ENCODE results near the gene KRTAP1-1. TPM values are rescaled to one million over a fixed set of nuclear protein-coding genes. Genes with fewer than 3 reads are reported as not detected.
"Not testable (repeated sequence)": the region's sequence is repeated elsewhere in the genome, so short reads cannot be mapped to it uniquely, and the experiment has no call there.

KRTAP1-1 gene
- total RNA-seq, 1 donor: 2.2 TPM

- Histone ChIP-seq H3K4me1 (ENCODE audit: insufficient read depth, low read length) (peaks cover 33% of the 10 kb centered on the region), H3K9me3 (ENCODE audit: low read depth, low read length) (peaks cover 2% of the 10 kb centered on the region), H3K4me2 (ENCODE audit: insufficient read depth, low read length) (no peak overlapping the region), H3K36me3 (ENCODE audit: insufficient read depth, low read length) (no peaks in the 10 kb centered on the region), H4K20me1 (ENCODE audit: insufficient read depth, low read length) (no peaks in the 10 kb centered on the region), H3K27me3 (ENCODE audit: insufficient read depth, low read length) (no peaks in the 10 kb centered on the region), H3K79me2 (ENCODE audit: insufficient read depth, low read length) (peaks cover 9% of the 10 kb centered on the region), H3K4me3 (ENCODE audit: insufficient read depth, low read length) (no peak overlapping the region), H3K27ac (ENCODE audit: low read depth, low read length) (peak overlapping the region; percentile 66), H2AFZ (ENCODE audit: low read length) (no peak overlapping the region)
- peak; percentile 86 for DNase-seq (ENCODE audit: insufficient read length, low spot score, missing footprints)
- no peak for TF ChIP-seq CTCF (IDR thresholded peaks at IDR 0.05; ENCODE audit: extremely low read depth, low read depth, low read length)
These were observed 11.3 kb upstream of the KRTAP1-1 start for GRCh38 chr17:41052566-41052965.

DNA sequence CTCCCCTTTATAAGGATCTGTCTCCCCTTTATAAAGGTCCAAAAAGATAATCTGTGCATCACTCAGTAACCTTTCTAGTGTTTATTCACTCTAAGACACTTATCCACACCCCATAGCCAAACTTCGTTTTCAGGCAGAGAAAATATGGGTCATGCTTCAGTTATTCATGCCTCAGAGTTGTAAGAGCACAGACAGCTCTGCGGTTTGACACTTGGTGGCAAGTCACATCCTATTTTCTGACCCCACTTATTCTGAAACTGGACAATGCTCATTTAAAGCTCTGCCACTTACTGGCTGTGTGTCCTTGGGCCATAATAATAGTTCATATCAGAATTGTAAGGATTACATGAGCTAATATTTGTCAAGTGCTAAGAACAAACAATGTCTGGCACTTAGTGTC lies 7.9 kb upstream of the KRTAP1-1 start:
- H4K20me1 ChIP-seq (ENCODE audit: insufficient read depth, low read length): no peaks in the 10 kb centered on the region
- peaks cover 38% of the 10 kb centered on the region for H3K4me1 ChIP-seq (ENCODE audit: insufficient read depth, low read length)
- H3K9me3 ChIP-seq (ENCODE audit: low read depth, low read length): no peaks in the 10 kb centered on the region
- no peak overlapping the region for H2AFZ ChIP-seq (ENCODE audit: low read length)
- peak overlapping the region; percentile 97 for H3K27ac ChIP-seq (ENCODE audit: low read depth, low read length)
- TF ChIP-seq CTCF (IDR thresholded peaks at IDR 0.05; ENCODE audit: extremely low read depth, low read depth, low read length): no peak
- H3K27me3 ChIP-seq (ENCODE audit: insufficient read depth, low read length): no peaks in the 10 kb centered on the region
- H3K4me2 ChIP-seq (ENCODE audit: insufficient read depth, low read length): peak overlapping the region; percentile 63
- H3K79me2 ChIP-seq (ENCODE audit: insufficient read depth, low read length): peaks cover 5% of the 10 kb centered on the region
- DNase-seq (ENCODE audit: insufficient read length, low spot score, missing footprints): peak; percentile 95
- H3K4me3 ChIP-seq (ENCODE audit: insufficient read depth, low read length): no peak overlapping the region
- H3K36me3 ChIP-seq (ENCODE audit: insufficient read depth, low read length): no peaks in the 10 kb centered on the region

DNA sequence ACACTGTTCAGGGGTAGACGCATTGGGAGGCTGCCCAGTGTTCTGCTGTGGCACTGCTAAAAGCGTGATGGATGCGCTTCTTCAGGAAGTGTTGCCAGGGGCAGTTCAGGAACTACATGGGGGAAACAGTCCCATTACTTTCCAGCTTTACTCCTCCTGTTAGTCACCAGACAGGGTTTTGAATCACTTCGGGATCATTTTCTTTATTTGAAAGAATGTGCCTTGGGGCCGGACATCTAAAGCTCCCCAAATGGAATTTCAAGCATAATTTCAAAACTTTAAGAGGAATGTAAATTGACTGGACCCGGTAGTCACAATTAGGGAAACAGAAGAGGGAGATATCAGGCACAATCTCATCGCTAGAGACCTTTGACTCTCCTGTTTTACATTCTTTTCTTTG lies 7.2 kb upstream of the KRTAP1-1 start:
- Histone ChIP-seq H3K27me3 (ENCODE audit: insufficient read depth, low read length) (no peaks in the 10 kb centered on the region), H4K20me1 (ENCODE audit: insufficient read depth, low read length) (no peaks in the 10 kb centered on the region), H3K9me3 (ENCODE audit: low read depth, low read length) (no peaks in the 10 kb centered on the region), H2AFZ (ENCODE audit: low read length) (peak overlapping the region; percentile 60), H3K4me2 (ENCODE audit: insufficient read depth, low read length) (peak overlapping the region; percentile 63), H3K36me3 (ENCODE audit: insufficient read depth, low read length) (no peaks in the 10 kb centered on the region), H3K27ac (ENCODE audit: low read depth, low read length) (peak overlapping the region; percentile 97), H3K4me3 (ENCODE audit: insufficient read depth, low read length) (no peak overlapping the region), H3K4me1 (ENCODE audit: insufficient read depth, low read length) (peaks cover 38% of the 10 kb centered on the region), H3K79me2 (ENCODE audit: insufficient read depth, low read length) (no peaks in the 10 kb centered on the region)
- peak; percentile 97 for DNase-seq (ENCODE audit: insufficient read length, low spot score, missing footprints)
- TF ChIP-seq CTCF (IDR thresholded peaks at IDR 0.05; ENCODE audit: extremely low read depth, low read depth, low read length): no peak

DNA sequence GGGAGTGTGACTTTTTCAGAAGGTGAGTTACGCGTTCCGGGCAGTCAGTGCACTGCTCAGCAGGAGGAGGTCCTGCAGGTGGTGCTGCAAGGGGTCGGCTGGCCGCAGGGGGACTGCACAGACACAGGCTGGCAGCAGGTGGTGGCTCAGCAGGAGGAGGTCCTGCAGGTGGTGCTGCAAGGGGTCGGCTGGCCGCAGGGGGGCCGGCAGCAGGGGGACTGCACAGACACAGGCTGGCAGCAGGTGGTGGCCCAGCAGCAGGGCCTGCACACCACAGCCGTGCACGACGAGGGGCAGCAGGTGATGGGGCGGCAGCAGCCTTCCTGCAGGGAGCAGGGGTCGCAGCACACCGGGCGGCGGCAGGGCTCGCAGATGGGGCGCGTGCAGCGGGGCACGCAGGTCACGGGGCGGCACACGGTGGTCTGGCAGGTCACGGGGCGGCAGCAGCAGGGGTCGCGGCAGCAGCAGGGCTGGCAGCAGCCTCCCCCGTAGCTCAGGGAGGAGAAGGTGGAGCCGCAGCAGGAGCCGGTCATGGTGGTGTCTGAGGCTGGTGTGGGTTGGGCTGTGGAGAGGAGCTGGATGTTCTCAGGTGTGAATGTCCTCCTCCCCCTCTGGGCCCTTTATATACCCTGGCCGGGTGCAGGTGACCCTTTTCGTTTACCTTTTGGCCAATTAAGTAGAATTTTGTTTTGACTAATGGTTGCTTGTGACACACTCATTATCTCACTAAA lies 5.7 kb upstream of the KRTAP1-1 start, which contains the start of gene KRTAP2-1:
Gene KRTAP2-1 (minus strand): TSS at position 582 of the 731 bp plus-strand sequence. CDS start 49 bp downstream, at position 533.
- not testable (repeated sequence) for H3K4me3 ChIP-seq (ENCODE audit: insufficient read depth, low read length); H3K79me2 ChIP-seq (ENCODE audit: insufficient read depth, low read length); H2AFZ ChIP-seq (ENCODE audit: low read length); H3K27me3 ChIP-seq (ENCODE audit: insufficient read depth, low read length); H3K9me3 ChIP-seq (ENCODE audit: low read depth, low read length); H3K36me3 ChIP-seq (ENCODE audit: insufficient read depth, low read length); H4K20me1 ChIP-seq (ENCODE audit: insufficient read depth, low read length); DNase-seq (ENCODE audit: insufficient read length, low spot score, missing footprints)
- Histone ChIP-seq H3K4me1 (ENCODE audit: insufficient read depth, low read length) (peaks cover 32% of the 10 kb centered on the region), H3K4me2 (ENCODE audit: insufficient read depth, low read length) (peak within 1 kb of the TSS; percentile 63), H3K27ac (ENCODE audit: low read depth, low read length) (peak within 1 kb of the TSS; percentile 97)

Data from osteoblast (primary cell).